T-cell (primary cell): Measurements from ENCODE around the gene TGFB1. TPM values are rescaled to one million over a fixed set of nuclear protein-coding genes. Genes with fewer than 3 reads are reported as not detected.

Experiments
- ATAC-seq, 4 experiments: fragments of 200-7000 bp in 3 of 4; fragments of 150-1000 bp in 1 of 4; cut with Tn5 transposase; replicated peaks in 1 of 4; 1 replicate in 3 of 4; 2 replicates in 1 of 4; pipeline ENCODE4 v1.10.0; 2021; ENCODE audit warnings: moderate library complexity in 3 of 4, mild to moderate bottlenecking in 2 of 4, moderate number of reproducible peaks in 1 of 4
- CTCF ChIA-PET, 2 donors: fragments of 300-600 bp; sonication (Branson Sonifier 250); formaldehyde crosslinking; loops; one replicate each; lab custom pipeline; 2022; ENCODE audit warnings: antibody characterized with exemption in 2 of 2; lab: Charles Lee
- POLR2A ChIA-PET, 2 donors: fragments of 300-600 bp; sonication (Branson Sonifier 250); formaldehyde crosslinking; loops; one replicate each; lab custom pipeline; 2022; ENCODE audit warnings: antibody characterized with exemption in 2 of 2; lab: Charles Lee
- DNase-seq, 35 experiments: peaks; one replicate each; pipeline versions ENCODE4 v3.0.0 to v3.0.0-alpha.2; 2013 to 2023
- H3K27ac ChIP-seq: one replicate; pipeline ENCODE4 v1.5.1; 2013; ENCODE audit warnings: low read length
- H3K27me3 ChIP-seq, 2 experiments: replicated peaks in 1 of 2; 1 replicate in 1 of 2; 2 replicates in 1 of 2; pipeline versions ENCODE4 v1.6.1 to v1.7.0; 2013; ENCODE audit warnings: low read length in 1 of 2, mixed read lengths in 1 of 2; ENCODE audit not compliant: control insufficient read depth in 2 of 2, insufficient read depth in 2 of 2; ENCODE audit errors: extremely low read depth in 1 of 2
- H3K36me3 ChIP-seq, 2 donors: 1 replicate in 1 of 2; 2 replicates in 1 of 2; pipeline versions ENCODE4 v1.6.1 to v1.7.0; 2013; ENCODE audit warnings: low read length in 1 of 2; ENCODE audit not compliant: control insufficient read depth in 2 of 2, insufficient read depth in 1 of 2; ENCODE audit errors: extremely low read depth in 1 of 2
- H3K4me1 ChIP-seq, 2 experiments: 1 replicate in 1 of 2; 2 replicates in 1 of 2; pipeline versions ENCODE4 v1.6.1 to v1.7.0; 2013; ENCODE audit warnings: low read length in 2 of 2, mixed read lengths in 1 of 2; ENCODE audit not compliant: insufficient read depth in 2 of 2, control insufficient read depth in 1 of 2; ENCODE audit errors: extremely low read depth in 1 of 2
- H3K4me3 ChIP-seq, 2 donors: 1 replicate in 1 of 2; 2 replicates in 1 of 2; pipeline versions ENCODE4 v1.5.1 to v1.7.0; 2013; ENCODE audit warnings: mild to moderate bottlenecking in 2 of 2, low read length in 1 of 2, moderate library complexity in 1 of 2; ENCODE audit not compliant: control insufficient read depth in 1 of 2; ENCODE audit errors: extremely low read depth in 1 of 2
- H3K9me3 ChIP-seq: 2 replicates; pipeline ENCODE4 v1.7.0; 2013
- H3K27ac Mint-ChIP-seq, 2 donors: one replicate each; pipeline ENCODE4 v1.8.0; 2020 to 2021; ENCODE audit warnings: mild to moderate bottlenecking in 2 of 2, mixed read lengths in 2 of 2
- H3K27me3 Mint-ChIP-seq, 2 donors: one replicate each; pipeline ENCODE4 v1.8.0; 2021 to 2022; ENCODE audit warnings: mixed read lengths in 2 of 2
- H3K36me3 Mint-ChIP-seq: one replicate; pipeline ENCODE4 v1.8.0; 2021; ENCODE audit warnings: mixed read lengths
- H3K4me1 Mint-ChIP-seq, 3 donors: one replicate each; pipeline ENCODE4 v1.8.0; 2020 to 2022; ENCODE audit warnings: mixed read lengths in 3 of 3, mild to moderate bottlenecking in 1 of 3
- H3K4me3 Mint-ChIP-seq, 3 donors: one replicate each; pipeline ENCODE4 v1.8.0; 2020 to 2022; ENCODE audit warnings: mild to moderate bottlenecking in 3 of 3, mixed read lengths in 3 of 3, moderate library complexity in 3 of 3
- H3K9me3 Mint-ChIP-seq, 3 donors: one replicate each; pipeline ENCODE4 v1.8.0; 2020 to 2022; ENCODE audit warnings: mixed read lengths in 3 of 3
- WGBS: methylation state at CpG from one replicate; pipeline ENCODE4 v1.1.5; 2013; ENCODE audit warnings: missing lambda C conversion rate; ENCODE audit not compliant: insufficient coverage; 5-methylcytosine and 5-hydroxymethylcytosine counted together
- total RNA-seq, 35 experiments: library from RNA in 6 of 35; stranded (reverse) in 6 of 35; fragments of 120-200 nt in 1 of 35; gene quantifications; one replicate each; pipeline versions ENCODE4 v1.2.1 to v1.2.4 and lab custom pipeline; 2013 to 2026

TGFB1 gene
- total RNA-seq: 100 to 1,000 TPM; 170 to 412 (median 206) TPM
- total RNA-seq (2013): 115 TPM
- total RNA-seq (lab: John Stamatoyannopoulos, UW): 56.1 to 448 (median 164) reads per million in 29 experiments

DNA sequence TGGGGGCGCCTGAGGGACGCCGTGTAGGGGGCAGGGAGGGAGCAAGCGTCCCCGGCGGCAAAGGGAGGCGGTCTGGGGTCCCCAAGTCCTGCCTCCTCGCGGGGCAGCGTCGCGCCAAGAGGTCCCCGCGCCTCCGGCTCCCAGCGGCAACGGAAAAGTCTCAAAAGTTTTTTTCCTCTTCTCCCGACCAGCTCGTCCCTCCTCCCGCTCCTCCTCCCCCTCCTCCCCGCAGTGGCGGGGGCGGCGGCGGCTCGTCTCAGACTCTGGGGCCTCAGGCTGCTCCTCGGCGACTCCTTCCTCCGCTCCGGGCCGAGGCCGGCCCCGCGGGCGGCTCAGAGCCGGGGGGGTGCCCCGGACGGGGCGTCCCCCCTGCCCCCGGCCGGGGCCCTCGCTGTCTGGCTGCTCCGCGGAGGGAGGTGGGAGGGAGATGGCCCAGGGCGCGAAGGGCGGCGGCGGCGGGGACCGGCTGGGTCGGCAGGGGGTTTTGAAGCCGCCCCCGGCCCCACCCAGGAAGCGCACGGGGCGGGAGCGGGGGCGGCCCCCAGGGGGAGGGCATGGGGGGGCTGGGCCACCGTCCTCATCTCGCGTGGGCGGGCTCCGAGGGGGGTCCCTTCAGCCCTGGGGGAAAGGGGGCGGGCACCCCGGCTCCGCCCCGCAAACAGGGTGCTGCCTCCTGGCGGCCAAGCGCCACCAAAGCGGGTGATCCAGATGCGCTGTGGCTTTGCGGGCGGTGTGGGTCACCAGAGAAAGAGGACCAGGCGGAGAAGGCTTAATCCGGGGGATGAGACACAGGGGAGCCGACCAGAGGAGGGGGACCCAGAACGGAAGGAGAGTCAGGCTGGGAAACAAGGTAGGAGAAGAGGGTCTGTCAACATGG, at the start of gene TGFB1:
Gene TGFB1, minus strand, starts transcription at position 457 of the 877 bp plus-strand sequence. CDS start 878 bp downstream, outside the sequence.
- no peaks in the 10 kb centered on the region for H3K36me3 ChIP-seq
- H3K27ac ChIP-seq: peak within 1 kb of the TSS; percentile 92
- no peaks in the 10 kb centered on the region for H3K27me3 ChIP-seq
- 0% methylated on average over 36 of the region's 78 CpGs for WGBS
- H3K9me3 ChIP-seq: no peaks in the 10 kb centered on the region
- Mint-ChIP-seq H3K27me3 (no peaks in the 10 kb centered on the region), H3K4me1 (peaks cover 63 to 75% (median 67%) of the 10 kb centered on the region in 3 donors), H3K36me3 (peaks cover 11% of the 10 kb centered on the region), H3K4me3 (peak within 1 kb of the TSS; percentile 97 to 99 (median 99)), H3K27ac (peak within 1 kb of the TSS; percentile 97 to 98), H3K9me3 (no peaks in the 10 kb centered on the region)
- DNase-seq (peak; percentile 86 to 97 (median 93)), ATAC-seq (peak; percentile 59 to 73 (median 64))
- CTCF ChIA-PET: interaction anchor here in 1 of 2 donors (2.7 kb wide), 1 partner anchor 11 kb away, joined by 17 read pairs; the partner anchor contains the start of gene B9D2
- H3K4me3 ChIP-seq: peak within 1 kb of the TSS; percentile 68 to 94
- POLR2A ChIA-PET: interaction anchor here in 1 of 2 donors (1.0 to 4.9 kb wide), 2 partner anchors 10 to 26 kb away, joined by 4 to 49 read pairs; partner anchors contain the start of gene B9D2
- H3K4me1 ChIP-seq: peaks cover 67 to 72% of the 10 kb centered on the region in 2 experiments

DNA sequence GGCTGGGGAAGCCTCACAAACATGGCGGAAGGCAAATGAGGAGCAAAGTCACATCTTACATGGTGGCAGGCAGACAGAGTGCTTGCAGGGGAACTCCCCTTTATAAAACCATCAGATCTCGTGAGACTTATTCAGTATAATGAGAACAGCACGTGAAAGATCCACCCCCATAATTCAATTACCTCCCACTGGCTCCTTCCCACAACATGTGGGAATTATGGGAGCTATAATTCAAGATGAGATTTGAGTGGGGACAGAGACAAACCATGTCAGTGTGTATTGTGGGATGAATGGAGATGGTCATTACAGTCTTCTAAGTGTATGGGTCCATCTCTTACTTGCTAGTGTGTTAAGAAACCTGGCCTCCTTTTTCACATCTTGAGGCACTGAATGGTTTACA, 48.3 kb upstream of the TGFB1 start:
- Histone ChIP-seq H3K9me3 (no peaks in the 10 kb centered on the region), H3K27ac (no peak overlapping the region), H3K36me3 (peaks cover 8 to 10% of the 10 kb centered on the region in 2 donors), H3K4me1 (peaks cover 10 to 21% of the 10 kb centered on the region in 2 experiments), H3K27me3 (no peaks in the 10 kb centered on the region), H3K4me3 (no peak overlapping the region)
- Mint-ChIP-seq H3K4me3 (no peak overlapping the region), H3K9me3 (no peaks in the 10 kb centered on the region), H3K4me1 (peaks cover 31 to 43% (median 43%) of the 10 kb centered on the region in 3 donors), H3K27ac (peak overlapping the region in 1 of 2 donors; percentile 3), H3K27me3 (no peaks in the 10 kb centered on the region), H3K36me3 (peaks cover 11% of the 10 kb centered on the region)
- POLR2A ChIA-PET: no interaction called here
- no CpG with 5 or more reads among the region's 3 CpGs for WGBS
- DNase-seq: no peak
- ATAC-seq: no peak
- CTCF ChIA-PET: interaction anchor here in 1 of 2 donors (0.6 kb wide), 1 partner anchor 911 kb away, joined by 3 read pairs; no protein-coding TSS in a partner anchor

DNA sequence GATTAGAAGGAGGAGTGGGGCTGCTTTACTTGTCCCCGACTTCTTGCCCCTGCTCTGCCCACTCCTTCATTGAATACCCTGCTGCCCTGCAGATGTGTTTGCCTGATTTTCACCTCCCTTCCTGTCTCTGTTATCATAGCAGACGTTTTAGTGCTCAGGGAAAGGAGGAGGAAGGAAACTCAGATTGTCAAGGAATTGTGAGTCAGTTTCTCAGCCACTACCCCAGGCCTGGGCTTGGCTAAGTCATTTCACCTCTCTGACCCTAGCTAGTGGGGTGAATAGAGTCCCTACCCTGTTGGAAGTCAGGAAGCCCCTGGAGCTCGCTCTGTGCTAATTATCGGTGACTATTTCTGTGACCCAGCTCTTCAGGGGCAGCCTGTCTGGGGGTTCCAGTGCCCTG, 47.8 kb upstream of the TGFB1 start:
- H3K27ac Mint-ChIP-seq: no peak overlapping the region
- ATAC-seq (no peak), DNase-seq (no peak)
- Histone ChIP-seq H3K9me3 (no peaks in the 10 kb centered on the region), H3K4me1 (peaks cover 14 to 26% of the 10 kb centered on the region in 2 experiments), H3K4me3 (no peak overlapping the region), H3K27me3 (no peaks in the 10 kb centered on the region), H3K36me3 (peaks cover 8 to 10% of the 10 kb centered on the region in 2 donors), H3K27ac (no peak overlapping the region)
- no peaks in the 10 kb centered on the region for H3K9me3 Mint-ChIP-seq
- ChIA-PET CTCF (interaction anchor here in 1 of 2 donors (0.6 kb wide), 1 partner anchor 910 kb away, joined by 3 read pairs; no protein-coding TSS in a partner anchor), POLR2A (no interaction called here)
- peaks cover 32 to 47% (median 46%) of the 10 kb centered on the region in 3 donors for H3K4me1 Mint-ChIP-seq
- no peak overlapping the region for H3K4me3 Mint-ChIP-seq
- 90% methylated on average over 2 of the region's 4 CpGs for WGBS
- peaks cover 11% of the 10 kb centered on the region for H3K36me3 Mint-ChIP-seq
- H3K27me3 Mint-ChIP-seq: no peaks in the 10 kb centered on the region

DNA sequence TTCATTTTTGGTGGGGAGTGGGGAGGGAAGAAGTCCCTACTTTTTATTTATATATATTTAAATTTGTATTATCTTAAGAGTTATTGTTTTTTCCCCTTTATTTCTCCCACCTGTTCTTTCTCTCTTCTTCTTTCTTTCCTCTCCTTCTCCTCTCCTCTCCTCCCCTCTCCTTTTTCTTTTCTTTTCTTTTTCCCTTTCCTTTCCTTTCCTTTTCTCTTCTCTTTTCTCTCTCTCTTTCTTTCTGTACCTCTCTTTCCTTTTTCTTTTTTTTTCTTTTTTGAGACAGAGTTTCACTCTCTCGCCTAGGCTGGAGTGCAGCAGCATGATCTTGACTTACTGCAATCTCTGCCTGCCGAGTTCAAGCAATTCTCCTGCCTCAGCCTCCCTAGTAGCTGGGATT, 45.8 kb upstream of the TGFB1 start:
- Histone ChIP-seq H3K9me3 (no peaks in the 10 kb centered on the region), H3K4me3 (no peak overlapping the region), H3K27me3 (no peaks in the 10 kb centered on the region), H3K36me3 (peaks cover 8 to 10% of the 10 kb centered on the region in 2 donors), H3K4me1 (peaks cover 19 to 39% of the 10 kb centered on the region in 2 experiments), H3K27ac (no peak overlapping the region)
- WGBS: 92% methylated on average over 2 of the region's 2 CpGs
- DNase-seq: no peak
- CTCF ChIA-PET: interaction anchor here in 1 of 2 donors (0.6 kb wide), 1 partner anchor 50 kb away, joined by 3 read pairs; no protein-coding TSS in a partner anchor
- H3K4me1 Mint-ChIP-seq: peaks cover 47 to 60% (median 55%) of the 10 kb centered on the region in 3 donors
- POLR2A ChIA-PET: no interaction called here
- no peak for ATAC-seq
- H3K27me3 Mint-ChIP-seq: no peaks in the 10 kb centered on the region
- H3K4me3 Mint-ChIP-seq: peak overlapping the region; percentile 28 to 99 (median 59)
- H3K9me3 Mint-ChIP-seq: no peaks in the 10 kb centered on the region
- H3K27ac Mint-ChIP-seq: no peak overlapping the region
- H3K36me3 Mint-ChIP-seq: peaks cover 8% of the 10 kb centered on the region

DNA sequence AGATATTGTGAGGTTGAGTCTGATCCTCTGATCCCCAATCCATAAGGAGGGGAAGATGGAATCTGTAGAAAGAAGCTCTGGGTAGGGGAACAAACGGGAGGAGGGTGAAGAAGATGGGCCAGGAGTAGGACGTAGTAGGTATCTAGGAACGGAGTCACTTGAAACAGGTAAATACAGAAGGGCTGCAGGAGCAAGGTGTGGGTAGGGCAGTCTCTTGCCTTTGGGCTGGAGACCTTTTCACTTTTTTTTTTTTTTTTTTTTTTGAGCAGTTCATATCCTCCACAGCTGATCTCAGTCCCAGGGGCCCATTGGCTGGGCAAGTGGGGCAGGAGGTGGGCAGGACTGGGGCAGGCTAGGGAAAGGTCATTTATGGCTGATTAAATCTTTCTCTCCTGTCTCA, 45.4 kb upstream of the TGFB1 start:
- DNase-seq (no peak), ATAC-seq (no peak)
- Mint-ChIP-seq H3K4me3 (peak overlapping the region; percentile 97 to 99 (median 98)), H3K27ac (peak overlapping the region; percentile 47 to 48), H3K9me3 (no peaks in the 10 kb centered on the region), H3K4me1 (peaks cover 47 to 60% (median 55%) of the 10 kb centered on the region in 3 donors), H3K27me3 (no peaks in the 10 kb centered on the region), H3K36me3 (peaks cover 8% of the 10 kb centered on the region)
- no peak overlapping the region for H3K27ac ChIP-seq
- CTCF ChIA-PET: interaction anchor here (0.6 to 0.7 kb wide), 2 partner anchors 41 to 50 kb away, joined by 3 to 12 read pairs; partner anchors contain the start of gene DMAC2 (in 1 of the 2)
- POLR2A ChIA-PET: no interaction called here
- no peaks in the 10 kb centered on the region for H3K9me3 ChIP-seq
- 50% methylated on average over 1 of the region's 3 CpGs for WGBS
- H3K36me3 ChIP-seq: peaks cover 8 to 10% of the 10 kb centered on the region in 2 donors
- peaks cover 19 to 41% of the 10 kb centered on the region in 2 experiments for H3K4me1 ChIP-seq
- H3K4me3 ChIP-seq: no peak overlapping the region
- H3K27me3 ChIP-seq: no peaks in the 10 kb centered on the region

DNA sequence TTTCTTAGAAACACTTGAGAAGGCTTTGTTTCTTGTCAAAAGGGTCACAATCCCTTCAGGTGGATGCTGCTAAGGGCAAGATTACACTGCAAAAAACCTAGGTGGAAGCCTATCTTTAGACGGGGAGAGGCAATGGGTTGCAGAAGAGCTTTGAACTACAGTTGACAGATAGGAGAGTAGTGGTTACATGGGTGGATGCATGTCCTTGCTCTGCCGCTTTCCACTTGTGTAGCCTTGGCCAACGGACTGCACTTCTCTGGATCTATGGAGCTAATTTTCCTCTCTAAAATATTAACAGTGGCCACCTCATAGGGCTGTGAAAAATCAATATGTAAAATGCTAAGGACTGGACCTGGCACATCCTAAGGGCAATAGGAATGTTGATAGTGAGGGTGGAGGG, 44.9 kb upstream of the TGFB1 start:
- H3K4me3 Mint-ChIP-seq: peak overlapping the region; percentile 97 to 99 (median 98)
- Histone ChIP-seq H3K4me3 (peak overlapping the region; percentile 81 to 97), H3K36me3 (peaks cover 6 to 9% of the 10 kb centered on the region in 2 donors), H3K4me1 (peaks cover 19 to 41% of the 10 kb centered on the region in 2 experiments), H3K9me3 (no peaks in the 10 kb centered on the region), H3K27ac (no peak overlapping the region), H3K27me3 (no peaks in the 10 kb centered on the region)
- 67% methylated on average over 1 of the region's 3 CpGs for WGBS
- ATAC-seq (no peak), DNase-seq (no peak)
- H3K36me3 Mint-ChIP-seq: peaks cover 8% of the 10 kb centered on the region
- no peaks in the 10 kb centered on the region for H3K9me3 Mint-ChIP-seq
- ChIA-PET CTCF (interaction anchor here (0.7 kb wide), 2 partner anchors 41 to 594 kb away, joined by 3 to 12 read pairs; partner anchors contain the start of gene DMAC2 (in 1 of the 2)), POLR2A (no interaction called here)
- H3K27me3 Mint-ChIP-seq: no peaks in the 10 kb centered on the region
- peak overlapping the region; percentile 100 for H3K27ac Mint-ChIP-seq
- H3K4me1 Mint-ChIP-seq: peaks cover 43 to 58% (median 55%) of the 10 kb centered on the region in 3 donors
